ENCODE data around the gene OR1J2. TPM values are rescaled to one million over a fixed set of nuclear protein-coding genes. Genes with fewer than 3 reads are reported as not detected.
"Not testable (repeated sequence)": the region's sequence is repeated elsewhere in the genome, so short reads cannot be mapped to it uniquely, and the experiment has no call there.

Gene OR1J2
- polyA plus RNA-seq, 1 experiment = 0.64 TPM

DNA sequence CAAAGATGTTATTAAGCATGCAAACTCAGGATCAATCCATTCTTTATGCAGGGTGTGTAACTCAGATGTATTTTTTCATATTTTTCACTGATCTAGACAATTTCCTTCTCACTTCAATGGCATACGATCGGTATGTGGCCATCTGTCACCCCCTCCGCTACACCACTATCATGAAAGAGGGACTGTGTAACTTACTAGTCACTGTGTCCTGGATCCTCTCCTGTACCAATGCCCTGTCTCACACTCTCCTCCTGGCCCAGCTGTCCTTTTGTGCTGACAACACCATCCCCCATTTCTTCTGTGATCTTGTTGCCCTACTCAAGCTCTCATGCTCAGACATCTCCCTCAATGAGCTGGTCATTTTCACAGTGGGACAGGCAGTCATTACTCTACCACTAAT is 8.8 kb downstream of the OR1J2 start:
- no peaks in the 10 kb centered on the region for H3K36me3 ChIP-seq (ENCODE audit: control insufficient read depth, insufficient read depth, low read length)
- ChIA-PET CTCF (interaction anchor here (0.7 kb wide), 1 partner anchor 162 kb away, joined by 3 read pairs; no protein-coding TSS in a partner anchor), POLR2A (no interaction called here)
- no peak overlapping the region for H3K4me3 ChIP-seq (ENCODE audit: low read depth, low read length)
- TF ChIP-seq, protein P1, sequence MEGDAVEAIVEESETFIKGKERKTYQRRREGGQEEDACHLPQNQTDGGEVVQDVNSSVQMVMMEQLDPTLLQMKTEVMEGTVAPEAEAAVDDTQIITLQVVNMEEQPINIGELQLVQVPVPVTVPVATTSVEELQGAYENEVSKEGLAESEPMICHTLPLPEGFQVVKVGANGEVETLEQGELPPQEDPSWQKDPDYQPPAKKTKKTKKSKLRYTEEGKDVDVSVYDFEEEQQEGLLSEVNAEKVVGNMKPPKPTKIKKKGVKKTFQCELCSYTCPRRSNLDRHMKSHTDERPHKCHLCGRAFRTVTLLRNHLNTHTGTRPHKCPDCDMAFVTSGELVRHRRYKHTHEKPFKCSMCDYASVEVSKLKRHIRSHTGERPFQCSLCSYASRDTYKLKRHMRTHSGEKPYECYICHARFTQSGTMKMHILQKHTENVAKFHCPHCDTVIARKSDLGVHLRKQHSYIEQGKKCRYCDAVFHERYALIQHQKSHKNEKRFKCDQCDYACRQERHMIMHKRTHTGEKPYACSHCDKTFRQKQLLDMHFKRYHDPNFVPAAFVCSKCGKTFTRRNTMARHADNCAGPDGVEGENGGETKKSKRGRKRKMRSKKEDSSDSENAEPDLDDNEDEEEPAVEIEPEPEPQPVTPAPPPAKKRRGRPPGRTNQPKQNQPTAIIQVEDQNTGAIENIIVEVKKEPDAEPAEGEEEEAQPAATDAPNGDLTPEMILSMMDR (IDR thresholded peaks at IDR 0.05; ENCODE audit: insufficient read depth, low read depth, low read length) = no peak
- DNase-seq (ENCODE audit: low read depth) = no peak
- no peaks in the 10 kb centered on the region; the same call in 1 of the 2 replicates for H3K27me3 ChIP-seq (ENCODE audit: control insufficient read depth, insufficient read depth, low read length)

DNA sequence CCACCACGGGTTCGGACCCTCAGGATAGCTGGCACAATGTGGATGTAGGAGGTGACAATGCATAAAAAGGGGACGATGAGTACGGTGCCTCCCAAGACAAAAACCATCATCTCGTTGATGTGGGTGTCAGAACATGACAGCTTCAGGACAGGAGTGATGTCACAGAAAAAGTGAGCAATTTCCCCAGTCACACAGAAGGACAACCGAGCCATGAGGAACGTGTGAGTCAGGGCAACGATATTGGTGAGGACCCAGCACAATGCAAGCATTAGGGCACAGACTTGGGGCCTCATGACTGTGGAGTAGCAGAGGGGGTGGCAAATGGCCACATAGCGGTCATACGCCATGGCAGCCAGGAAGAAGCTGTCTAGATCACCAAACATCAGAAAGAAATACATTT is 16.0 kb downstream of the OR1J2 start:
- TF ChIP-seq, protein P1 (IDR thresholded peaks at IDR 0.05; ENCODE audit: insufficient read depth, low read depth, low read length) = no peak
- Histone ChIP-seq H3K36me3 (ENCODE audit: control insufficient read depth, insufficient read depth, low read length) (no peaks in the 10 kb centered on the region), H3K4me3 (ENCODE audit: low read depth, low read length) (no peak overlapping the region), H3K27me3 (ENCODE audit: control insufficient read depth, insufficient read depth, low read length) (no peaks in the 10 kb centered on the region)
- DNase-seq (ENCODE audit: low read depth) = no peak
- ChIA-PET CTCF (interaction anchor here (1.4 to 1.5 kb wide), 2 partner anchors 10 to 18 kb away, joined by 3 to 4 read pairs; no protein-coding TSS in a partner anchor), POLR2A (no interaction called here)

DNA sequence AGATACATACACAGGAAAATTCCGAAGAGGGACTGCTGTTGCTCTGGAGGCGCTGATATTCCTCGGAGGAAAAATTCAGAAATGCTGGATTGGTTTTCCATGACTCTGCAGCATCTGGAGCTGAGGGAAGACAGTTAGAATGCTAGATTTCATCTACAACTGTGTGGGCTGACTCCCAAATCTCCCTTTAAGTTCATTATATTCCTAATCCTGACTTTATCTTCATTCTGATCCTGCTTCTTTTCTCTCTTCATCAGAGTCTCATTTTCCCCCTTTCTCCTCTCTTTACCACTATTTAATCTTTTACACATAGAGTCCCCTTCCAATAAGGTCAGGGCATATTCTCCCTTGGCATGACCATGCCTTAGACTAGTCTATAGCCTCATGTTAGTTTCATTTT is 16.6 kb downstream of the OR1J2 start, which contains the start of gene OR1N1:
Gene OR1N1 (minus strand): TSS at position 101 of the 400 bp plus-strand sequence. CDS start 0 bp downstream, at position 101.
- H3K4me3 ChIP-seq (ENCODE audit: low read depth, low read length) = no peak within 1 kb of the TSS
- TF ChIP-seq, protein P1 (IDR thresholded peaks at IDR 0.05; ENCODE audit: insufficient read depth, low read depth, low read length) = no peak
- no peaks in the 10 kb centered on the region for H3K36me3 ChIP-seq (ENCODE audit: control insufficient read depth, insufficient read depth, low read length)
- DNase-seq (ENCODE audit: low read depth) = no peak
- ChIA-PET CTCF (no interaction called here), POLR2A (no interaction called here)
- H3K27me3 ChIP-seq (ENCODE audit: control insufficient read depth, insufficient read depth, low read length) = no peaks in the 10 kb centered on the region

DNA sequence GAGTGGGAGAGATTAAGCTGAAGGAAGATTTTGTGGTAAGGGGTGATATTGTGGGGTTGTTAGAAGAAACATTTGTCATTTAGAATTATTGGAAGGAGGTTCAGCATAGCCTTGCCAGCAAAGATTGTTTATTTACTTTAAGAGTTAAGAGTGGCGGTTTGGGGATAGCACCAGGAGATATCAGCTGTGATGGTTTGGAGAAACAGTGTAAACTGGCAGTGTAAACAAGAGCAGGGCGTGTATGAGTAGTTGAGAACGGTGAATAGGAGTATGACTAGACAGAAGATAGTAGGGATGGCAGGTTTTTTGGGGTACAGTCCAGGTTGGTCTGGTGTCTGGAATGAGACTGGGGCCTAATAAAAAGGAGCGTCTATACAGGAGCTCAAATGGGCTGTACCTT is 20.6 kb downstream of the OR1J2 start:
- H3K4me3 ChIP-seq (ENCODE audit: low read depth, low read length); POLR2A ChIA-PET; H3K36me3 ChIP-seq (ENCODE audit: control insufficient read depth, insufficient read depth, low read length); H3K27me3 ChIP-seq (ENCODE audit: control insufficient read depth, insufficient read depth, low read length); DNase-seq (ENCODE audit: low read depth); CTCF ChIA-PET: not testable (repeated sequence)

DNA sequence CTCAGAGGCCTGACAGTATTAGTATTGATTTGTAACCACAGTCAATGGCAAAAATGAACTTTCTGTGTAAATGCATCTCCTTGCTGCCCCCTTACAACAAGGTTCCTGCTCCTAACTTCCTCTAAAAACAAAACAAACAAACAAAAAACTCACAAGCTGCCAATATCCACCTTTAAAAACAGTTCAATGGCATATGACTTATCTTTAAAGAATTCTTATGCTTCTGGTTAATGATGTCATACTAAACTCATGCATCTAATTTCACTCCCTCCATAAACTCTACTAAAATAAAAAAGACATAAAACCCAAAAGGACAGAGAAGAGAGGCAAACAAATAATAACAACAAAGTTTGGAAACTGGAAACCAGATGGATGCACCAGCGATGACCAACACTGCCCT is 25.5 kb downstream of the OR1J2 start:
- CTCF ChIA-PET = interaction anchor here (1.4 kb wide), 1 partner anchor 10 kb away, joined by 4 read pairs; no protein-coding TSS in a partner anchor
- POLR2A ChIA-PET = no interaction called here
- TF ChIP-seq, protein P1 (IDR thresholded peaks at IDR 0.05; ENCODE audit: insufficient read depth, low read depth, low read length) = no peak
- Histone ChIP-seq H3K4me3 (ENCODE audit: low read depth, low read length) (no peak overlapping the region), H3K36me3 (ENCODE audit: control insufficient read depth, insufficient read depth, low read length) (no peaks in the 10 kb centered on the region), H3K27me3 (ENCODE audit: control insufficient read depth, insufficient read depth, low read length) (no peaks in the 10 kb centered on the region)
- DNase-seq (ENCODE audit: low read depth) = peak; percentile 9

DNA sequence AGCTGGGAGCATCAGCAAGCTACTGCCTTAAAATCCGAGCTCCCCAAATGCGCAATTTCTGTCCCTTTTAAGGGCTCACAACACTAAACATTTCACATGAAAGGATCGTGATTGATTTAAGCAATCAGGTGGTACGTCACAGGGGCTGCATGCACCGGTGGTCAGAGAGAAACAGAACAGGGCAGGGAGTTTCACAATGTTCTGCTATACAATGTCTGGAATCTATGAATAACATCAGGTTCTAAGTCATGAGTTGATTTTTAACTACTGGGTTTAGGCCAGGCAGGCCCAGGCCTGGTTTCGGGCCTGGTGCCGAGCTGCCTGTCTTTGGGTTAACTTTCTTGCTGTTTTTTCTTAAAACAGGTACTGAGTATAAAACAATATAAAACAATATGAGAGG is 26.5 kb downstream of the OR1J2 start:
- CTCF ChIA-PET = interaction anchor here (1.4 to 1.5 kb wide), 2 partner anchors 11 to 39 kb away, joined by 3 to 4 read pairs; no protein-coding TSS in a partner anchor
- POLR2A ChIA-PET; H3K36me3 ChIP-seq (ENCODE audit: control insufficient read depth, insufficient read depth, low read length); H3K4me3 ChIP-seq (ENCODE audit: low read depth, low read length); DNase-seq (ENCODE audit: low read depth); H3K27me3 ChIP-seq (ENCODE audit: control insufficient read depth, insufficient read depth, low read length): not testable (repeated sequence)

Data from BJ (cell line).